ENCODE measurements around the gene BRSK2. TPM values are rescaled to one million over a fixed set of nuclear protein-coding genes. Genes with fewer than 3 reads are reported as not detected.
"Not testable (repeated sequence)": the region's sequence is repeated elsewhere in the genome, so short reads cannot be mapped to it uniquely, and the experiment has no call there.

The BRSK2 gene
- total and polyA plus RNA-seq, 2 donors = 0.14 to 1.1 TPM

DNA sequence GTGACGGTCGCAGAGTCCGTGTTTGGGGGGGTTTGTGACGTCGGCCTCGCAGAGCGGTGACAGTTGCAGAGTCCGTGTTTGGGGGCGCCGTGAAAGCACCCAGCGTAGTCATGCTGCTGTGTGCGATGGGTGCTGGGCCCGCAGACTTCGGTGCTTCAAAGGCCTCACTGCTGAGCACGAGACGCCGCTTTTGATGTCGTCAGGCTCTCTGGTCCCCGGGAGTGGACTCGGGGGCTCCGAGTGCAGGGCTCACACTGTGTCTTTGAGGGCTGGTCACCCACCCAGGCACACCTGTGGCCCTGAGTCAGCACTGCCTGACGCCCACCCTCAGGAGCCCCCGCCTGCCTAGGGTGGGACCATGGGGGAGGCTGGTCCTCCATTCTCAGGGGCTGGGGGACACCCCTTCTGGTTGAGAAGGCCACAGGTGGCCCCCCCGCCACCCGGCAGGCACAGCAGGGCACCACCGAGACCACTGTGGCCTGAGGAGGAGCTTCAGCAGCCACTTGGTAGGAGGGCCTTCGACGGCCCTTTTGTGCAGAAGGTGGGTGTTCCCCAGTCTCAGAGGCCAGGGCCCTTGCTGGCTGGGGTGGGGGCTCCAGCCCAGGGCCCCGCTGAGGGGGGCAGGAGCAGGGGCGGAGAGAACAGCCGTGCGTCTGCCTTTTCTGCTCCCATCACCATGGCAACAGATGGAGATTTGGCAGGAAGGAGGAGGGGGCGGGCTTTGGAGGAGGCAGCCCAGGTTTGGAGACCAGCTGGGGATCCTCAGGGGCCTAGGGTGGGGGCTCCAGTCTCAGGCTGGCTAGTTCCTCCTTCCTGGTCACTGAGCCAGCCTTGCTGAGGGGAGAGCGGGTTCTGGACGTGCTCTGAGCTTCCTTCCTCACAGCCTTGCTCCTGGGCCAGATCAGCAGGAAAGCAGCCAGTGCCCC, 20.9 kb downstream of the BRSK2 start:
- H3K4me3 ChIP-seq (ENCODE audit: low read length in 2 of 2) = no peak overlapping the region
- no peaks in the 10 kb centered on the region for H3K27me3 ChIP-seq (ENCODE audit: control insufficient read depth in 2 of 2, insufficient read depth in 1 of 2, low read length in 1 of 2)
- H3K4me1 ChIP-seq (ENCODE audit: control insufficient read depth in 2 of 2, insufficient read depth in 2 of 2, low read length in 2 of 2) = no peaks in the 10 kb centered on the region
- peaks cover 2 to 29% of the 10 kb centered on the region in 2 donors for H3K9me3 ChIP-seq (ENCODE audit: control insufficient read depth in 2 of 2, insufficient read depth in 1 of 2, low read length in 1 of 2)
- no peaks in the 10 kb centered on the region for H3K36me3 ChIP-seq (ENCODE audit: control insufficient read depth in 2 of 2, insufficient read depth in 2 of 2, low read length in 1 of 2)
- H3K27ac ChIP-seq (ENCODE audit: low read depth in 1 of 2, low read length in 1 of 2) = no peak overlapping the region
- WGBS = 75% methylated on average over 35 of the region's 35 CpGs
- no peak for DNase-seq (ENCODE audit: low read depth in 6 of 9, low spot score in 9 of 9)

DNA sequence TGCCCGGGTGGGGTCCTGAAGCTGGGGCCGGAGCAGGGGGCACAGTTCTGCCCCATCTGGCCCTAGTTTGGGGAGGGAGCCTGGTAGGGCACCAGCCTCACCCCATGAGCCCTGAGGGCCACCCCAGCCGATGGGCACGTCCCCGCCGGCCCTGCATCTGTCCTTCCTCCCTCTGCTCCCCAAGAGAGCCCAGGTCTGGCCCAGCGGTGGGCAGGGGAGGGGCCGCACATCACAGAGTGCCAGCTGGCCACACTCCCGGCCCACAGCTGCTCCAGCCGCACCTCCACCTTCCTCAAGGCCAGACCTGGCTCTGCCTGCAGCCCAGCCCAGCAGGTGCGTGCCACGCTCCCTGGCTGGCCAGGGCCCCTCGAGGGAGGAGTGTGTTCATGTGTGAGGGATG, 21.6 kb downstream of the BRSK2 start:
- 82% methylated on average over 13 of the region's 13 CpGs for WGBS
- H3K4me1 ChIP-seq (ENCODE audit: control insufficient read depth in 2 of 2, insufficient read depth in 2 of 2, low read length in 2 of 2) = no peaks in the 10 kb centered on the region
- peaks cover 2 to 35% of the 10 kb centered on the region in 2 donors for H3K9me3 ChIP-seq (ENCODE audit: control insufficient read depth in 2 of 2, insufficient read depth in 1 of 2, low read length in 1 of 2)
- H3K36me3 ChIP-seq (ENCODE audit: control insufficient read depth in 2 of 2, insufficient read depth in 2 of 2, low read length in 1 of 2) = no peaks in the 10 kb centered on the region
- no peak overlapping the region for H3K4me3 ChIP-seq (ENCODE audit: low read length in 2 of 2)
- no peak overlapping the region for H3K27ac ChIP-seq (ENCODE audit: low read depth in 1 of 2, low read length in 1 of 2)
- no peak for DNase-seq (ENCODE audit: low read depth in 6 of 9, low spot score in 9 of 9)
- H3K27me3 ChIP-seq (ENCODE audit: control insufficient read depth in 2 of 2, insufficient read depth in 1 of 2, low read length in 1 of 2) = no peaks in the 10 kb centered on the region

DNA sequence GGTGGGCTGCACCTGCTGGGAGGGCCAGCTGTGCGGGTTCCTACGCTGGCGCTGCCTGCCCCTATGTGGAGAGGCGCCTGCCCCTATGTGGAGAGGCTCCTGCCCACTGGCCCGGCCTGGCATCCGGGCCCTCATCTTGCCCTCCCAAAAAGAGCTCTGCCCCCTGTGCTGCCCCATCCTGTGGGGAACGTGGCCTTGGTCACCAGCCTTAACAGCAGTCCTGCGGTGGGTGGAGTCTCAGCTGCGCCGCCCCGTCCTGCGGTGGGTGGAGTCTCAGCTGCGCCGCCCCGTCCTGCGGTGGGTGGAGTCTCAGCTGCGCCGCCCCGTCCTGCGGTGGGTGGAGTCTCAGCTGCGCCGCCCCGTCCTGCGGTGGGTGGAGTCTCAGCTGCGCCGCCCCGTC, 22.0 kb downstream of the BRSK2 start:
- not testable (repeated sequence) for H3K36me3 ChIP-seq (ENCODE audit: control insufficient read depth in 2 of 2, insufficient read depth in 2 of 2, low read length in 1 of 2); H3K4me1 ChIP-seq (ENCODE audit: control insufficient read depth in 2 of 2, insufficient read depth in 2 of 2, low read length in 2 of 2); H3K4me3 ChIP-seq (ENCODE audit: low read length in 2 of 2); DNase-seq (ENCODE audit: low read depth in 6 of 9, low spot score in 9 of 9); H3K27me3 ChIP-seq (ENCODE audit: control insufficient read depth in 2 of 2, insufficient read depth in 1 of 2, low read length in 1 of 2); H3K27ac ChIP-seq (ENCODE audit: low read depth in 1 of 2, low read length in 1 of 2)
- WGBS = 97% methylated on average over 16 of the region's 27 CpGs
- H3K9me3 ChIP-seq (ENCODE audit: control insufficient read depth in 2 of 2, insufficient read depth in 1 of 2, low read length in 1 of 2) = peaks cover 2 to 40% of the 10 kb centered on the region in 2 donors

DNA sequence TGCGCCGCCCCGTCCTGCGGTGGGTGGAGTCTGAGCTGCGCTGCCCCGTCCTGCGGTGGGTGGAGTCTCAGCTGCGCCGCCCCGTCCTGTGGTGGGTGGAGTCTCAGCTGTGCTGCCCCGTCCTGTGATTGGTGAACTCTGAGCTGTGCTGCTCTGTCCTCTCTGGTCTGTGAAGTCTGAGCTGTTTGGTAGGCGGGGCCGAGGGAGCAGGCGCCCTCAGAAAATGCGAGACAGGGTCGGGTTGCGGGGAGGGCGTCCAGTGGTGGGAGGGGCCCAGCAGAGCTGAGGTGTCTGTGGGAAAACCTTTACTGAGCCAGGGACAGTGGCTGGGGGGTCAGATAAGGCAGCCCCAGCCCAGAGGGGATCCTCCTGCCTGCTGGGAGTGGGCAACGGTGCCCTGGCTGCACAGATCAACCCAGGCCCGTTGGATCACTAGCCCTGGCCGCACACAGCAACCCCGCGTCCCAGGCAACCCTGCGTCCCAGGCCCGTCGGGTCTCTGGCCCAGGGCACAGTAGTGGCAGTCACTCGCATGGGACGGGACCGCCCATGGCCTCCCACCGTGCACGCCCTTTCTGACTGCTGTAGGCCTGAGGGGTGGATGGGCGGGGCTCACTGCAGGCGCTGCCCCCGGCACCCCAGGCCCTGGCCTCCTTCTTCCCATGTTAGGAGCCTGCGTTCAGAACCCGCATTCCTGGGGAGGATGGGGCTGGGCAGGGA, 22.8 kb downstream of the BRSK2 start:
- Histone ChIP-seq H3K4me3 (ENCODE audit: low read length in 2 of 2) (no peak overlapping the region), H3K27me3 (ENCODE audit: control insufficient read depth in 2 of 2, insufficient read depth in 1 of 2, low read length in 1 of 2) (no peaks in the 10 kb centered on the region), H3K36me3 (ENCODE audit: control insufficient read depth in 2 of 2, insufficient read depth in 2 of 2, low read length in 1 of 2) (no peaks in the 10 kb centered on the region), H3K27ac (ENCODE audit: low read depth in 1 of 2, low read length in 1 of 2) (no peak overlapping the region), H3K9me3 (ENCODE audit: control insufficient read depth in 2 of 2, insufficient read depth in 1 of 2, low read length in 1 of 2) (peaks cover 3 to 45% of the 10 kb centered on the region in 2 donors), H3K4me1 (ENCODE audit: control insufficient read depth in 2 of 2, insufficient read depth in 2 of 2, low read length in 2 of 2) (no peaks in the 10 kb centered on the region)
- no peak for DNase-seq (ENCODE audit: low read depth in 6 of 9, low spot score in 9 of 9)
- WGBS = 96% methylated on average over 36 of the region's 36 CpGs

DNA sequence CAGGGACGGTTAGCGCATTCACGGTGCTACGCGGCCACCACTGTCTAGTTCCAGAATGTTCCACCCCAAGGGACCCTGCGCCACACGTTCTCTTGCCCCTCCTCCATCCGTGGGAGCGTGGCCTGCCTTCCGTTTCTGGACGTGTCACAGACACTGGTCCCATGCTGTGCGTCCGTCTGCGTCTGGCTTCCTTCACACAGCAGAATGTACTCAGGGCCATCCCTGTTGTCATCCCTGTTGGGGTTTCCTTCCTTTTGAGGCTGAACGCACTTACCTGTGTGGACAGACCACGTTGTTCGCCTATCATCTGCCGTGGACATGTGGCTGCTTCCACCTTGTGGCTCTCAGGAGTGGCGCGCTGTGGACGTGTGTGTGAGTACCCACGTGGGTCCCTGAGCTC, 24.9 kb downstream of the BRSK2 start:
- DNase-seq (ENCODE audit: low read depth in 6 of 9, low spot score in 9 of 9) = no peak
- Histone ChIP-seq H3K9me3 (ENCODE audit: control insufficient read depth in 2 of 2, insufficient read depth in 1 of 2, low read length in 1 of 2) (peaks cover 6 to 55% of the 10 kb centered on the region in 2 donors), H3K27ac (ENCODE audit: low read depth in 1 of 2, low read length in 1 of 2) (no peak overlapping the region), H3K4me3 (ENCODE audit: low read length in 2 of 2) (no peak overlapping the region), H3K4me1 (ENCODE audit: control insufficient read depth in 2 of 2, insufficient read depth in 2 of 2, low read length in 2 of 2) (no peaks in the 10 kb centered on the region), H3K36me3 (ENCODE audit: control insufficient read depth in 2 of 2, insufficient read depth in 2 of 2, low read length in 1 of 2) (no peaks in the 10 kb centered on the region), H3K27me3 (ENCODE audit: control insufficient read depth in 2 of 2, insufficient read depth in 1 of 2, low read length in 1 of 2) (no peaks in the 10 kb centered on the region)
- WGBS = 97% methylated on average over 22 of the region's 22 CpGs

DNA sequence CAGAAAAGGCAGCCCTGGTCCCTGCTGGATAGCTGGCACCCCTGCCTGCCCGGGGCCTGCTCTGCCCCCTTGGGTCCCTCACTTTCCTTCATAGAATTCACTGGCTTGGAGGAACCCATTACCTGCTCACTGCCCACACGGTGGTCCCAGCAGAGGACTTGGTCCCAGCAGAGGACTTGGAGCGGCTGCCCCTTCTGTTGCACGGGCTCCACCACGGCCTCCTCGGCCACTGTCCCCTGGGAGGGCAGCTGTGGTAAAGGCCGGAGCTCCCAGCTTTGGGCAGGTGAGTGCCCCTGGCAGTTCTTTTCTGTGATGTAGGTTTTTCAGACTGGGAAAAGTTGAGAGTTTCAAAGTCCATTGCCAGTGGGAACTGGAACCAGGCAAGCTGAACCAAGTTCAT, 25.9 kb downstream of the BRSK2 start:
- no peaks in the 10 kb centered on the region for H3K4me1 ChIP-seq (ENCODE audit: control insufficient read depth in 2 of 2, insufficient read depth in 2 of 2, low read length in 2 of 2)
- no peak overlapping the region for H3K27ac ChIP-seq (ENCODE audit: low read depth in 1 of 2, low read length in 1 of 2)
- WGBS = 93% methylated on average over 7 of the region's 7 CpGs
- H3K4me3 ChIP-seq (ENCODE audit: low read length in 2 of 2) = no peak overlapping the region
- H3K9me3 ChIP-seq (ENCODE audit: control insufficient read depth in 2 of 2, insufficient read depth in 1 of 2, low read length in 1 of 2) = peaks cover 9 to 65% of the 10 kb centered on the region in 2 donors
- H3K27me3 ChIP-seq (ENCODE audit: control insufficient read depth in 2 of 2, insufficient read depth in 1 of 2, low read length in 1 of 2) = no peaks in the 10 kb centered on the region
- no peaks in the 10 kb centered on the region for H3K36me3 ChIP-seq (ENCODE audit: control insufficient read depth in 2 of 2, insufficient read depth in 2 of 2, low read length in 1 of 2)
- DNase-seq (ENCODE audit: low read depth in 6 of 9, low spot score in 9 of 9) = no peak

DNA sequence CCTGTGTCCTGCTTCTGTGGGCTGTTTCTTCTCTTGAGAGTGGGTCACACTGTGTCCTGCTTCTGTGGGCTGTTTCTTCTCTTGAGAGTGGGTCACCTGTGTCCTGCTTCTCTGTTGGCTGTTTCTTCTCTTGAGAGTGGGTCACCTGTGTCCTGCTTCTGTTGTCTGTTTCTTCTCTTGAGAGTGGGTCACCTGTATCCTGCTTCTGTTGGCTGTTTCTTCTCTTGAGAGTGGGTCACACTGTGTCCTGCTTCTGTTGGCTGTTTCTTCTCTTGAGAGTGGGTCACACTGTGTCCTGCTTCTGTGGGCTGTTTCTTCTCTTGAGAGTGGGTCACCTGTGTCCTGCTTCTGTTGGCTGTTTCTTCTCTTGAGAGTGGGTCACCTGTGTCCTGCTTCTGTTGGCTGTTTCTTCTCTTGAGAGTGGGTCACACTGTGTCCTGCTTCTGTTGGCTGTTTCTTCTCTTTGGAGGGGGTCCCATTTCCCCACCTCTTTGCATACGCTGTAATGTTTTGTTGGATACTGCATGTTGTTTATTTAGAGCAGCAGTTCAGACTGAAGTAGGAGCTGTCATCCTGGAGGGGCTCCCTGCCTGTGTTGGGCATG, 28.6 kb downstream of the BRSK2 start:
- H3K36me3 ChIP-seq (ENCODE audit: control insufficient read depth in 2 of 2, insufficient read depth in 2 of 2, low read length in 1 of 2); H3K27ac ChIP-seq (ENCODE audit: low read depth in 1 of 2, low read length in 1 of 2); H3K4me3 ChIP-seq (ENCODE audit: low read length in 2 of 2); H3K4me1 ChIP-seq (ENCODE audit: control insufficient read depth in 2 of 2, insufficient read depth in 2 of 2, low read length in 2 of 2); H3K27me3 ChIP-seq (ENCODE audit: control insufficient read depth in 2 of 2, insufficient read depth in 1 of 2, low read length in 1 of 2): not testable (repeated sequence)
- DNase-seq (ENCODE audit: low read depth in 6 of 9, low spot score in 9 of 9) = peak in 1 of 9 donors; percentile 20
- peaks cover 9 to 65% of the 10 kb centered on the region in 2 donors for H3K9me3 ChIP-seq (ENCODE audit: control insufficient read depth in 2 of 2, insufficient read depth in 1 of 2, low read length in 1 of 2)
- 98% methylated on average over 1 of the region's 1 CpG for WGBS

DNA sequence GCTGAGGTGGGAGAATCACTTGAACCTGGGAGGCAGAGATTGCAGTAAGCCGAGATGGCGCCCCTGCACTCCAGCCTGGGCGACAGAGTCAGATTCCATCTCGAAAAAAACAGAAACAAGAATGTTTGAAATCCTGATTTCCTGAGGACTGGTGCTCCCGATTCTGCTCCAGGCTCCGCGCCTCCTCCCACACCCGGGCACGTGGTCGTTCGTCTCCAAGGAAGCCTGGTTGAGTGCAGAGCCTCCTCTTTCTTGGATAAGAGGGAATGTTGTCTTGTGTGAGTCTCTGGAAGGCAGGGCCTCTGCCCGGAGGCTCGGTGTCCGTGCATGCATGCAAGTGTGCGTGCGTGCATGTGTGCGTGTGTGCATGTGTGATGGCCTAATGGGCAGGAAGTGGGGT, 30.1 kb downstream of the BRSK2 start:
- H3K4me3 ChIP-seq (ENCODE audit: low read length in 2 of 2) = no peak overlapping the region
- H3K27ac ChIP-seq (ENCODE audit: low read depth in 1 of 2, low read length in 1 of 2) = no peak overlapping the region
- H3K27me3 ChIP-seq (ENCODE audit: control insufficient read depth in 2 of 2, insufficient read depth in 1 of 2, low read length in 1 of 2) = no peaks in the 10 kb centered on the region
- DNase-seq (ENCODE audit: low read depth in 6 of 9, low spot score in 9 of 9) = no peak
- H3K4me1 ChIP-seq (ENCODE audit: control insufficient read depth in 2 of 2, insufficient read depth in 2 of 2, low read length in 2 of 2) = no peaks in the 10 kb centered on the region
- WGBS = 96% methylated on average over 17 of the region's 17 CpGs
- no peaks in the 10 kb centered on the region for H3K36me3 ChIP-seq (ENCODE audit: control insufficient read depth in 2 of 2, insufficient read depth in 2 of 2, low read length in 1 of 2)
- H3K9me3 ChIP-seq (ENCODE audit: control insufficient read depth in 2 of 2, insufficient read depth in 1 of 2, low read length in 1 of 2) = peaks cover 9 to 52% of the 10 kb centered on the region in 2 donors

DNA sequence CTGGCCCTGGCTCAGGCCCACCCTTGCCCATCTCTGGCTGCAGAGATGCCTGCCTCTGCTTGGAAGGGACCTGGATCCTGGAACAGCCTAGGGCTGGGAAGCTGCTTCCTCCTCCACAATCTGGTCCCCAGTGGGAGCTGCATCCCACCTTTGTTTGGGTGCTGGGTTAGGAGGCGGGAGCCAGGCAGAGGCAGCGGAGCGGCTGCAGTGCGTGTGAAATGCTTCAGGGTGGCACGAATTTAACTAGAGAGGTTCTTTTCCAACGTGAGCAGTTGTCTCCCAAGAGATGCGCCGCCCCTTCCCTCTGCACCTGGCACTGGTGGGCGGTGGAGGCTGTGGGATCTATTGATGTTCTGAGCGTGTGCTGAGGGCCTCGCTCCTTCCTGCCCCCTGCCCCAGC, 31.6 kb downstream of the BRSK2 start:
- no peak for DNase-seq (ENCODE audit: low read depth in 6 of 9, low spot score in 9 of 9)
- H3K27me3 ChIP-seq (ENCODE audit: control insufficient read depth in 2 of 2, insufficient read depth in 1 of 2, low read length in 1 of 2) = no peaks in the 10 kb centered on the region
- 87% methylated on average over 11 of the region's 11 CpGs for WGBS
- no peaks in the 10 kb centered on the region for H3K36me3 ChIP-seq (ENCODE audit: control insufficient read depth in 2 of 2, insufficient read depth in 2 of 2, low read length in 1 of 2)
- H3K4me1 ChIP-seq (ENCODE audit: control insufficient read depth in 2 of 2, insufficient read depth in 2 of 2, low read length in 2 of 2) = no peaks in the 10 kb centered on the region
- H3K4me3 ChIP-seq (ENCODE audit: low read length in 2 of 2) = no peak overlapping the region
- peaks cover 7 to 39% of the 10 kb centered on the region in 2 donors for H3K9me3 ChIP-seq (ENCODE audit: control insufficient read depth in 2 of 2, insufficient read depth in 1 of 2, low read length in 1 of 2)
- no peak overlapping the region for H3K27ac ChIP-seq (ENCODE audit: low read depth in 1 of 2, low read length in 1 of 2)
